GM19468 (cell line): ENCODE measurements around the gene TENM4.

ENCODE experiments used
- ATAC-seq: cut with Tn5 transposase; IDR thresholded peaks from one replicate; pipeline ENCODE4 v1.9.1; 2021; ENCODE audit warnings: mild to moderate bottlenecking, moderate library complexity, moderate number of reproducible peaks; ENCODE audit not compliant: unreplicated experiment; ENCODE audit errors: extremely low read depth

Gene TENM4

DNA sequence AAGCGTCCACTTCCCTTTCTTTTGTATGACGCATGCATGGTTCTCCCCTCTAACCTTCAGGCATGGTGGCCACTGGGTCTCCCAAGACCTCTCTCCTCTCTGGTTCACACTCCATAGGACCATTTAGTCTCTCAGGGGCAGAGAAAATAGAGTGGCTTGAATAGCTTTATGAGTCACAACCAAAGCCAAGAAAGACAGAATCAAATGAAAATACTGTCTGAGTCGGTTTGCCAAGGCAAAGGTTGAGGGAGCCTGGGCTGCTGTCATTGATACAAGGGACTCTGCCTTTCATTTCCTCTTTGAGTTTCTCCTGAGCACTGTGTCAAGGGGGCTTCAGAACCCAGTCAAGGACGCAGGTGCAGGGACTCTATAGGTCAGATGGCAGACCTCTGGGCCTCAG lies 44.2 kb downstream of the TENM4 start:
- ATAC-seq, result no peak

DNA sequence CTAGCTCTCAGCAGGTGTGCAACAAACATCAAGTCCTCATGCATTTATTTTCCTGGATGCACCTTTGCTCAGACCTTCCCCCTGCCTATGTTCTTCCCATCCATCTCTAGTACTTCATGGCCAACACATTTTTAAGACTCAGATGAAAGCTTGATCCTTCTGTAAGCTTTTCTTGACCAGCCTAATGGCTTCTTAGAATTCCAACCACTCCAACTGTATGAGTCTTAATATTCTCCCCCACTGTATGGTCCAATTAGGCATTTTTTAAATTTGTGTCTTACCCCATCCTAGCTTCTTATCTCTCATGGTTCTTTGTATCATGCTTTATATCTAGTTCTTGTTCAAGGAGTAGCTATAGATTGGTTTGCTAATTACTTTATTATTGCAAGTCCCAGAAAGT lies 44.8 kb downstream of the TENM4 start:
- no peak for ATAC-seq

DNA sequence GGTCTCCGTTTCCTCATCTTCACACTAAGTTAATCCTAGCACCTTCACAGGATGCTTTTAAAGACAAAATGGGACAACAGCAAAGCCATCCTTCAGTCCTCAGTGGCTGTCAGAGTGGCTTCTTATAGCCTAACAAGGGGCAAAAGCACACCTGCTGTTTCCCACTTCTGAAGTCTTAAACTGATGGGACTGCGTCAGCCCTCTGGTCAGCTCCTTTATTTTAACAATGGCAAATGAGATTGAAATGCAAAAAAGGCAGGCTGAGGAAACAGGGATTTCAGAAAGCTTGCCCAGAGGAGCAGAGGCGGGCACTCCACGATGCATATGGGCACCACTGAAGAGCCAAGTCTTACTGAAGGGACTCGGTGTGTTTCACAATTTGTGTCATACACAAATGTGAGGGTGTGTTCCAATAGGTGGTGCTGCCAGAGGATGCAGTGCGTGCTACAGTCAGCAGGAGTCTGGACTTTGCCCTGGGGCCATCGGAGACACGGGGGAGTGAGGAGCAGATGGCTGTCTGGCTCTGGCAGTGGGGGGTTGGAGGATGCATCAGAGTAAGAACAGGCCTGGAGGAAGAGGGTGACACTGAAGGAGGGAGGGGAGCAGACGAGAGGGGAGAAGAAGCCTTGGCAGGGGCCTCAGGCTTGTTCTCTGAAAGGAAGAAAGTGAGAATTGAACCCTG lies 47.3 kb downstream of the TENM4 start:
- no peak for ATAC-seq

DNA sequence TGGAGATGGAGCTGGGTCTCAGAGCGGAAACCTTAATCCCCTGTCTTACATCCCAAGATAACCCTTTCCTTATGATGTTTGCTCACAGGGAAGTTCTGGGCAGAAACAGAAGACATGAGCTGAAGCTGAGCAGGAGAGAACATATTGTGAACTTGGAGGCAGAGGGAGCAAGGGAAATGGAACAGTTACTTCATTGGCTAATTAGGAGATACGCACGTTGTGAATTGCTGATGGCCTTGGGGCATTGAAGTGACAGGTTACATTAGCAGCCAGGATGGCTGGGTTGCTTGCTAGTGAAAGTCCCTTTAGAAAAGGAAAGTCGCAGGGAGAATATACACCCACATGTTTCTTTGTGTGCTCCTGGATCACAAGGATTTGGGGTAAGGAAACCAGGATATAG lies 48.7 kb downstream of the TENM4 start:
- no peak for ATAC-seq

DNA sequence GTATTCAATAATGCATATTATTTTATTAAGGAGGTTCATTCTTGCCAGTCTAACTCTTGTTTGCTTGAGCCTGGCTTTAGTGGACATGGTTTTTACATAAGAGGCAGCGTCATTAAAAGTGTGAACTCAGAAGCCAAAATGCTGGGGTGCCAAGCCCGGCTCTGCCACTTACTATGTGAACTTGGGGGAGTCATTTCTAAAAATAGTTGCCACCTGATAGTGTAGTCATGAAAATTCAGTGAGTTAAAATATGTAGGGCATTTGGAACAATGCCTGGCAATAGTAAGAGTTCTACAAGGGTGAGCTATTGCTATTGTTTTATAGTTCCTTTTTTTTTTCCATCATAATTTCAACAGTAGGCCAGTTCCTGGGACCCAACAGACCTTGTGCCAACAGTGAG lies 49.9 kb downstream of the TENM4 start:
- no peak for ATAC-seq

DNA sequence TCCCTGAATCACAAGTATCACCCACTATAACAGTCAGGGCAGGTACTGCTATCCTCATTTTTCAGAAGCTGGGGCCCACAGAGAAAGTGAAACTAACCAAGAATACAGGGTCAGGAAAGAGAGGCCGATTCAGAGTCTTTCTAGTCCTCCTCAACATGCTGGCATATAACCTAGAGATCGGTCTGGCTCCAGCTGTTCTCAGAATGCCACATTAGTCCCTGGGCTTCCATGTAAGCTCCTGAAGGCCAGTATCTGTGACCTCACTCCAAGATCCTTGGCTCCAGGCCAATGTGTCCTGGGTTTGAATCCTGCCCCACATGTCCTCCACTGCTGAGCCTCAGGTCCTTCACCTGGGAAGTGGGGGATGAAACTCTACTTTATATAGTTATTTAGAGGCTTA lies 50.4 kb downstream of the TENM4 start:
- ATAC-seq, result no peak

DNA sequence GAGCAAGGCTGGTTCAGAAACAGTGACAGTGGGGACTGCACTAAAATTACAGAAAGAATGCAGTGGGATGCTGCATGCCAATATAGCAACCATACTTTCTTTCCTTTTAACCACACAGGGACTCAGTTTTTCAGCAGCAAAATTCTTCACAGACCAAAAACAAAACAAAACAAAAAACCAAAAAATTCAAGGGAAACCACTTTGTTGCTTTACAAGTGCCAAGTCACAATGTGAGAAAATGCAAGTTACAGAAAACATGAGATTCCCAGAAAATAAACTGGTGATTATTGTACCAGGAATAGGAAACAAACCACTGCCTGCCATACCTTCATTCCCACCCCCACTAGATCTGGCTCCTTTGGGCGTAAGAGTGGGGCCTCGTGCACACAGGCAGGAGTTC lies 52.6 kb downstream of the TENM4 start:
- ATAC-seq, result no peak

DNA sequence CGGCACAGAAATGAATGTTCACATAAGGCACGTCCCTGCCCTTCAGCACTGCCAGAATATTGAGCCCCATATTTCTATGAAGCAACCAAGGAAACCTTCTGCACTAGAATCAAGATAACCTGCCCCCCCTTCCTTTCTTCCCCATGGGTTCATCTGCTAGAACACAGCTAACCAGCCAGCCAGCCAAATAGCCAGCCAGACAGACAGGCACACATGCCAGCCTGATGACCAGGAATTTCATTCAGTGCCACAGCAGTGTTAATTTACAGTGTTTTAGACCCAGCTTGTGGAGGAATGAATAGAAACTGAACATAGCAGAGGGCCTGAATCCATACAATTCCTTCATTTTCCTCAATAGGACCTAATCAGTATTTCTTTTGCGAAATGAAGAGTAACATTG lies 57.0 kb downstream of the TENM4 start:
- ATAC-seq, result no peak

DNA sequence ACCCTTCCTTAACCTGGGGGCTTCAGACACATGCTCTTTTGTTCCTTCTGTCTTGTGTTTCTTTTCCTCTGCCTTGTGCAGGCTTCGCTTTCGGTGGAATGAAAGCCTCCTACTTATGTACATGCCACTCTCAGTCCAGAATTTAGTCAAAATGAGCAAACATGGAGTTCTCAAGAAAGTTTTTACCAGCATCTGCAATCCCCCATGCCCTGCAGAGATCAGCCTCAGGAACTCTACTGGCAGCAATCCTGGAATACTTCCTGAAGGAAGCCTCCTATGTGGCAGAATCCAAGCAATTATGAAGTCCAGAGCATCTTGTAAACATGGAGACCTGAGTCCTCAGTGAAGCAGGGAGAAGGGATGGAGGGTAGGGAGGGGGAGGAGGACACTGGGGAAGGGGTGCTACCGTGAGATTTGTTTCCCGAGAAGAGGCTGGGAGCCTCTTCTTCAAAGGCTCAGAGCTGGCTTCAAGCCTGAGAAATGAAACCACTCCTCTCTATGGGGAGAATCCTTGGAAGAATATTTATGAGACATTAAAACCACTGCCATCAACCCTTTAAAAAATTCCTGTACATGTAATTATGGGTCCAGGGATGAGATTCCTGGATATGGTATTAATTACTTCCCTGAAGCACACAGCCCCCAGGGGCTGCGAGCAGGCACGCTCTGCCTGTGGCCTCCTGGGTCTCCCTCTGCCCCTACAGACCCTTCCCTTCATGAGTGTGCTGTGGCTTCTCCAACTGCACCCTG lies 58.4 kb downstream of the TENM4 start:
- ATAC-seq, result no peak

DNA sequence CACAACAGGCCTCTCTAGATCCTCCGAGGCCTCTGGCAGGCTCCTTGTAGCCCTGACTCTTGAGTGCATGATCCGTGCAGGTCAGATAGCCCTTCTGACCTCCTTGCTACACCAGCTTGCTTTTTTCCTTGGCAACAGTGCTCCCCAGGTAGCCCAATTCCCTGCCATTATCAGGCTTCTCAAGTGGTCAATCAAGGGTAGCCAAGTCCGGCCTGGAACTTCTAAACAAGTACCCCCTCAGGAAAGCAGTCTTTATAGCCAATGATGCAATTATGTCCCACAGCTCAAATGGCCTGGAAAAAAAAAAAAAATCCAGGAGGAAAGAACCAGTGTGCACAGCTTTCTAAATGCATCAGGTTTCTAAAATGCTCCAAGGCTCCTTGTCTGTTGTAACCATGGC lies 59.8 kb downstream of the TENM4 start:
- no peak for ATAC-seq

DNA sequence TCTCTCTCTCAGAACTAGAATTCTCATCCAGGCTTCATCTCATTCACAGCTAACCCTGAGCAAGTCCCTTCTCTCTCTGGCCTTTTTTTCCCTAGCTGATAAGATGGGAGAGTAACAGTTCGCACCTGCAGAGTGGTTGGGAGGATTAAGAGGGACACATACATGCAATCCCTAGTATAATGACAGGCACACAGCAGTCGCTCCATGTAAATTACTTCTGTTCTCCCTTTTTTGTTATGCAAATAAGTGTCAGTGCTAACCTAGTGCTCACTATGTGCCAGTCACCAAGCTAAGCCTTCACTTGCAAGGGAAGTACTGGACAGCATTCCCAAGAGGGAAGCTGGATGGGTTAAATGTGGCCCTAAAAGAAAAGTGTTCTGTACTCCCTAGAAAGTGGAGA lies 63.4 kb downstream of the TENM4 start:
- no peak for ATAC-seq

DNA sequence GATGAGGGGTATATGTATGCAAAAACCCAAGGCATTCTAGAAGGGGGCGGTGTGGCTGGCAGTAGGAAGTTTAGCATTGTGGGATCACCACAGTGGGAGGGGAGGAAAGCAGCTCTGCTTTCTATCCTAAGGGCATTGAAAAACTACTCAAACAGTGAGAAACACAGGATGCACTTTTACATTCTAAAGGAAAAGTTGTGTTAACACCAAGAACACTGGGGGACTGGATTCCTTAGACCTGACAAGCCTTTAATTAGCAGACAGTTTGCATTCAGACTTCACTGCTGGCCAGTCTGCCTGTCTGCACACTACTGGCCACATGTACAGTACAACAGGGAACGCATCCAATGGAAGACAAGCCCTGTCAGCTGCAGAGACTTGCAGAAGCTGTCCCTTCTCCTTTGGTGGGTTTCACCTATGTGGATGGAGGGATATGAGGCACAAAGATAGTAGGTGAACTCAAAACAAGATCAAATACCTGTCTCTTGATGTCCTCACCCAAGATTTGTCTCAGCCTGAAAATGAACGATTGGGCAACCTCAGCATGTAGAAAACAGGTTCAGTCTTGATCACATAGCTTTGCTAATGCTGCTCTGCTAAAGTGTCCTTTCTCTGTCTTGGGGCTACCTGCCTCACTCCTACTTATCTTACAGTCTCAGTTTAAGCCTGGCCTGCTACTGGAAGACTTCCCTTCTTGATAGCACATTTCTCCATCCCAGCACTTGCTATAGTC lies 64.8 kb downstream of the TENM4 start:
- no peak for ATAC-seq

DNA sequence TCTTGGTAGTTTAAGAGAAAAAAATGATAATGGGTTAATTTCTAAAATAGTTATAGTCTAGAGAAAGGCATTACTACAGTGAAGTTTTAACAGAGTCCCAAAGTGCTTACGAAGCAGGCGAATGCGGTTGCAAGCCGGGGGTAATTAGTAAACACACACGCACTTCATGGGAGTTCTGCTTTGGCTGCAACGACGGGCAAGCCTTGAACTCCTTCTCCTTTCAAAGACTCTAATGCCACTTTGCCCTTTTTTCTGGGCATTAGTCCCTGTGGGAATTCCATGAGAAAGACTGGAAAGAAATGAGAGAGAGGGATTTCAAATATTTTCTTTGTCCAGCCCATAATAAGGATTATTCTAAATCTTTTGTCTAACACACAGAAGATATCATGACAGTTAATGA lies 66.1 kb downstream of the TENM4 start:
- no peak for ATAC-seq

DNA sequence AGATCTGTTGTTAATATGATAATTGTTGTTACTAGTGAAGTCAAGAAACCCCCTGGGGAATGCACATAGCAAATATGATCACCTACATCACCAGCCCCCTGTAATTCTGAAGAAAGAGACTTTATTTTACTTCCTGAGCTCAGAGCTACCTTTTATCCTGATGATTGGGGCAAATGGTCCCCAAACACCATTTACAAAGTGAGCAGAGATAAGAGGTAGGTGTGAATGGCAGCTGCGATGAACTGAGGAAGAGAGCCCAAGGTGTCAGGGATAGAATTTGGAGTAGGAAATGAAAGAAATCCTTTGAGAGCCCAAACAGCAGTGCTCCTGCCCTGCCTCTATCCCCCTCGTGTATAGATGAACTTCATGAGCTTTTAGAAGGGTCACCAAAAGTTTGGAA lies 69.1 kb downstream of the TENM4 start:
- ATAC-seq, result no peak

DNA sequence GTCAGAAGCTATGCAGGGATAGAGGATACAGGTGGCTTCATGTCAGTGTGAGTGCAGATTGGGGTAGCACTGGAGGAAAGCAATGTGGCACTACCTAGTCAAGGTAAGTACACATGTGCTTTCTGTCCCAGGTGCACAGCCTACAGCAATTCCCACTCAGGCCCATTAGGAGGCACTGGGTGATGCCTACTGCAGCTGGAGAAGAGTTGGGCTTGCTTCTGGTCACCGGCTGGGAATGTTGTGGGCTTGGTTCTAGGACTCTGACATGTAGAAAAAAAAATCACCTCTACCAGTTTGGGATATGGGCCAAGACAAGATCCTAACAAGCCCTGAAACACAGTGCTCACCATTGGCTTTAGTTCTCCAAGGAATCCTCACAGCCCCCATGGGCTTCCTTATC lies 69.7 kb downstream of the TENM4 start:
- no peak for ATAC-seq

DNA sequence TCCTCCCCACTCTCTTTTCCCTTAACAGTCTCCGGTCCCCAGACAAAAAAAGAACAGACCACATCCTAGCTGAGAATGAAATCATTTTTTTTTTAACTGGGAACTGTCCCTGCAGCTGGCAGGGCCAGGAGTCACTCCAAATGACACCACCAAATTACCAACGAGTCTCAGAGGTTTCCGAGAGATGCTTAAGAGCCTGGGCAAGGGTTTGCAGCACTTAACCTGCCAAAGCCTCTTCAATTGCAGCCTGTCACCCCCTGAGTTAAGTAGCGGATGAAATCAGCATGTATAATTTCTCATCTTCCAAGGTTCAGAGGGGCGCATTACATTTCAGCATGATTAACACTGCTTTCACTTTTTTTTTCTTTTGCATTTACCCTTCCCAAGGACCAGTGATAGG lies 71.8 kb downstream of the TENM4 start:
- ATAC-seq, result no peak

DNA sequence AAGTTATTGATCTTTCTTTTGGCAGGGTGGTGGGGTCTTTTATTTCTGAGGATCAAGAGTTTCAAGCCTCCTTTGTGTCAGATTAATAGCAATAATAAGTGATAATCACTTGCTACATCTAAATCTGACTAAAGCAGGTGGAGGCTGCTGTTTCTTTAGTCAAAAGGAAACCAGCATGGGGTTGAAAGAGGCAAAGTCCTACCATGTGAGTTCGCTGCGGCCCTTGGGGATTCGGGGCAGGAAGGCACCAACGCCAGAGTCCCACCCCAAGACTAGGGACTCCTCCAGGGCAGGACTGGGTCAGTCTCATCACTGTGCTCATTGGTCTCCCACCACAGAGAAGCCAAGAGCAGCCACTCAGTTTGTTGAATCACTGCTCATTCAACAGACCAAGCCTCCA lies 73.0 kb downstream of the TENM4 start:
- ATAC-seq, result no peak

DNA sequence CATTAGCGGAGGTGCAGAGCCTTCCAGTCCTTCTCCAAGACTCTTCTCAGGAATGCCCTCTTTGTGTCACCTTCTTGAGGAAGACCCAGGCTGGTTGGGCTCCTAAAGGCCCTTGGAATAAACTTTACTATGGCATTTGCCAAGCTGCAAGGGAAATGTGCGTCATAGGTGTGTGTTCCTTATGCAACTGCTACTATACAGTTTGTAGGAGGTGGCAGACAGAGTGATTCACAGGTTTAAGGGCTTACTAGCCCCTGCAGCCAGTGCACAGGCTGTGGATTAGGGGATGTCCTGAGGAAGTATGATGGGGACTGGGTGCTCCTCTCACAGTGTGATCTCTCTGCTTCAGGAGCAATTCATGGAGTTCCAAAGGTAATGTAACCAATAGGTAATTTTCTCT lies 74.6 kb downstream of the TENM4 start:
- ATAC-seq, result no peak

DNA sequence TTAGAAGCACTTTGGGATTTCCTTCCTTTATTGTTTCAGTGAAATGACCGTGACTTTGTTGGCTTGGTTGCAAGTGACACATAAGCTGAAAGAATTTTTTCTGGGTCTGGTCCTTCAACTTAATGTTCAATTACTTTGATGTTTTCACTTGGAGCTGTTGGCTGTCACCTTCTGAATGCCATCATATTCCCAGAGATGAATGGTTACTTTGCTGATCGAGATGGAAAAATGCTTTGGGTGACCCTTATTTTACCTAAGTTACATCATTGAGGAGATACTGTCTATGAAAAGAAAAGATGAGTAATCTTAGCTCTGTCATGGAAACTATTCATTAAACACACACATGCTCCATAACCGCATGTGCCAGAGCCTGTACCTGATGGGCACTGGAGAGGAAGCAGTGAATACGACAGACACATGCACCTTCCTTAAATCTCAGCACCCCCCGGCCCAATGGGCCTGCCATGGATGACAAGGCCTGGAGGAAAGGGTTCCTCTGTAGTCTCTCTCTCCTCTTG lies 76.9 kb downstream of the TENM4 start:
- no peak for ATAC-seq

DNA sequence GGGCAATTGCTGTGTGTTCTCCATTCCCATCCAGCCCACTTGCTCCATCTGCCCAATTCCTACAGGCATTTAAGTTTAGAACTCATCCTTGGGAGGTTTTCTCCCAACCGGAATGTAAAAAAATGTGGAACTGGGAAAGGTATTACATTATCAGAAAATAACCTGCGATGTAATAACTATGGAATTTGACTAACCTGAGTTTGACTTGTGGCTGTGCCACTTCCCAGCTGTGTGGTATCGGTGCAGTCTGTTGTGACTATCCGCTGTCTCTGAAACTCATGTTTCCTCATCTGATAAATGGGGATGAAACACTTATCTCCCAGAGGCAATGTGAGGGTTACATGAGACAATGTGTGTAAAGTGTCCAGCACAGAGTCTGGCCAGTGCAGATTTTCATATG lies 77.6 kb downstream of the TENM4 start:
- ATAC-seq, result no peak

DNA sequence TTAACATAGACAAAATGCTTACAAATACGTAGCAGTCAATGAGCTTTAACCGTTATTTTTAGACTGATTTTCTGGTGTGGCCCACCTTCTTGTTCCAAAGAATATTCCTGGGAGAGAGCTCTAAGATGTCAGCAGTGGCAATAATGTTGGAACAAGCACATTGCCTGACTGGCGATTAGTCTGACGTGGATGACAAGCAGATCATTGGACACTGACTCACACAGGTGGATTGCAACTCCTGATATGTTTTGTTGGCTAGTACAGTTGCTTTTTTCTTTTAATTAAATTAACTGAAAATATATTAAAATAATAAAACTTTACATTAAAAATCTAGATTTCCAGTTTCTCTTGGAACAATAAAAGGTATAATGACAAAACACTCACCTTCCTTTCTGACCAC lies 78.0 kb downstream of the TENM4 start:
- ATAC-seq, result no peak
